PC-3 (cell line): Measurements from ENCODE around the gene EAF2. TPM values are rescaled to one million over a fixed set of nuclear protein-coding genes. Genes with fewer than 3 reads are reported as not detected.

Source experiments
- ATAC-seq: fragments of 200-7000 bp; cut with Tn5 transposase; 2 replicates; pipeline ENCODE4 v1.9.1; 2020; ENCODE audit warnings: mild to moderate bottlenecking, moderate library complexity
- BruUV-seq: library from RNA; stranded (reverse); fragments of 400-500 nt; replicated peaks from 2 replicates; lab custom pipeline; 2021; lab: Mats Ljungman, UMichigan
- CTCF ChIA-PET: fragments of 300-600 bp; sonication (Branson Sonifier 250); formaldehyde crosslinking; loops from one replicate; lab custom pipeline; 2022; ENCODE audit warnings: antibody characterized with exemption; lab: Charles Lee
- POLR2A ChIA-PET: fragments of 300-600 bp; sonication (Branson Sonifier 250); formaldehyde crosslinking; loops from one replicate; lab custom pipeline; 2022; ENCODE audit warnings: antibody characterized with exemption; ENCODE audit not compliant: unreplicated experiment; lab: Charles Lee
- DNase-seq: peaks from one replicate; pipeline ENCODE4 v3.0.0-alpha.2; 2015
- H2AFZ ChIP-seq: fragments of 300-600 bp; sonication (generic); 2 replicates; pipeline ENCODE4 v1.6.0; 2016; ENCODE audit warnings: antibody characterized with exemption, low read length
- H3F3A ChIP-seq: fragments of 300-600 bp; sonication (generic); one replicate; pipeline ENCODE4 v1.6.0; 2017; ENCODE audit warnings: antibody characterized with exemption, low read length, control low read depth, mild to moderate bottlenecking; ENCODE audit not compliant: unreplicated experiment
- H3K27ac ChIP-seq: fragments of 300-600 bp; sonication (generic); 2 replicates; pipeline ENCODE4 v1.5.1; 2016; ENCODE audit warnings: mild to moderate bottlenecking, low read length
- H3K27me3 ChIP-seq: fragments of 300-600 bp; sonication (generic); 2 replicates; pipeline ENCODE4 v1.6.1; 2016; ENCODE audit warnings: low read length, mixed read lengths
- H3K36me3 ChIP-seq: fragments of 300-600 bp; sonication (generic); 2 replicates; pipeline ENCODE4 v1.6.1; 2016; ENCODE audit warnings: low read depth, mixed run types, low read length, mixed read lengths
- H3K4me1 ChIP-seq: fragments of 300-600 bp; sonication (generic); 2 replicates; pipeline ENCODE4 v1.5.1; 2016; ENCODE audit warnings: low read length; ENCODE audit not compliant: insufficient read depth
- H3K4me2 ChIP-seq: fragments of 300-600 bp; sonication (generic); 2 replicates; pipeline ENCODE4 v1.6.0; 2016; ENCODE audit warnings: low read length
- H3K4me3 ChIP-seq: fragments of 300-600 bp; sonication (generic); 2 replicates; pipeline ENCODE4 v1.5.1; 2016; ENCODE audit warnings: mild to moderate bottlenecking, low read length, mixed read lengths
- H3K79me2 ChIP-seq: fragments of 300-600 bp; sonication (generic); 2 replicates; pipeline ENCODE4 v1.6.1; 2017; ENCODE audit warnings: low read length, mixed read lengths
- H3K9ac ChIP-seq: fragments of 300-600 bp; sonication (generic); 2 replicates; pipeline ENCODE4 v1.6.0; 2016; ENCODE audit warnings: mild to moderate bottlenecking, low read length
- H3K9me2 ChIP-seq: fragments of 300-600 bp; sonication (generic); replicated peaks from 2 replicates; pipeline ENCODE4 v1.6.1; 2016; ENCODE audit warnings: mixed run types, low read length, mixed read lengths
- H3K9me3 ChIP-seq: fragments of 300-600 bp; sonication (generic); 2 replicates; pipeline ENCODE4 v1.6.1; 2016; ENCODE audit warnings: low read length, mixed read lengths
- H4K20me1 ChIP-seq: fragments of 300-600 bp; sonication (generic); 2 replicates; pipeline ENCODE4 v1.6.1; 2016; ENCODE audit warnings: low read length, mixed read lengths
- CTCF ChIP-seq: fragments of 300-600 bp; sonication (generic); conservative IDR thresholded peaks from 2 replicates; pipeline ENCODE4 v1.5.1; 2017; ENCODE audit warnings: antibody characterized with exemption, low read depth, mild to moderate bottlenecking, low read length
- EZH2 ChIP-seq: fragments of 300-600 bp; sonication (generic); IDR thresholded peaks from one replicate; pipeline ENCODE4 v1.6.1; 2017; ENCODE audit warnings: antibody characterized with exemption, mild to moderate bottlenecking, low read length; ENCODE audit not compliant: unreplicated experiment
- EZH2phosphoT487 ChIP-seq: fragments of 300-600 bp; sonication (generic); IDR thresholded peaks from 2 replicates; pipeline ENCODE4 v1.6.1; 2018; ENCODE audit warnings: mild to moderate bottlenecking, antibody characterized with exemption, low read length, borderline replicate concordance
- intact Hi-C: fragments of 100-400 bp; cut with micrococcal nuclease; formaldehyde crosslinking; loops from 2 replicates; pipeline ENCODE4 v1.9.0; 2023
- total RNA-seq: library from RNA; depleted of rRNA; stranded (reverse); fragments of >200 nt; gene quantifications from 2 replicates; pipeline ENCODE4 v1.2.3, GENCODE V29; 2014

EAF2 gene
- total RNA-seq, 1 experiment from 2014 or later = 2.8 TPM

DNA sequence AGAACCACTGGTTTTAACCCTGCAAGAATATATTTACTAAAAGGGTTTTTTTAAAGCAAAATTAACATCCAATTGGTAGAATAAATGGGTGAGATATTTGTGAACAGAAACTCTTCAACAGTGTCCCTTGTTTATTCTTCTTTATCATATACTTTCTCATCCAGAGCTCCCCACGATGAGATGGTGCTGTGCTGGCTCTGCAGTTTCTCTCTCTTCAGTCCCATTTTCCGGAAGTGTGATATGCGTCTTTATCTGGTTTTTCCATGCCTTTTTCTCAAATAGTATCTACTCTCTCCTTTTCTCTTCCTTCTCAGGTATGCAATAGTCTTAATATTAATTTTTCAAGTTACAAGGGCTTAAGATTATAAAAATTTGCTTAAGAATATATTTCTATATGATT lies 1.5 kb downstream of the EAF2 start:
- ChIA-PET CTCF (no interaction called here), POLR2A (no interaction called here)
- Histone ChIP-seq H3K79me2 (peaks cover 24% of the 10 kb centered on the region), H3K9me3 (no peaks in the 10 kb centered on the region), H2AFZ (no peak overlapping the region), H3K9ac (no peak overlapping the region), H3K4me1 (peaks cover 16% of the 10 kb centered on the region), H3K27me3 (no peaks in the 10 kb centered on the region), H3K9me2 (no peaks in the 10 kb centered on the region), H4K20me1 (no peaks in the 10 kb centered on the region), H3F3A (no peaks in the 10 kb centered on the region), H3K4me3 (peak overlapping the region; percentile 81; the same call in 1 of the 2 replicates), H3K36me3 (peaks cover 6% of the 10 kb centered on the region; the same call in 1 of the 2 replicates), H3K4me2 (peak overlapping the region; percentile 95; the same call in 1 of the 2 replicates), H3K27ac (no peak overlapping the region)
- intact Hi-C loops = loop anchor here (10.0 kb wide), 1 partner anchor 292 kb away; the partner anchor contains the start of gene POLQ
- BruUV-seq = no TSS peak
- DNase-seq (no peak), ATAC-seq (no peak)
- TF ChIP-seq CTCF (no peak), EZH2phosphoT487 (no peak), EZH2 (no peak)

GRCh38 chr3:121839962-121840361 lies 5.0 kb downstream of the EAF2 start:
- no peaks in the 10 kb centered on the region for H3K36me3 ChIP-seq
- ATAC-seq = no peak
- no peak overlapping the region for H3K27ac ChIP-seq
- no peaks in the 10 kb centered on the region for H4K20me1 ChIP-seq
- no peaks in the 10 kb centered on the region for H3K27me3 ChIP-seq
- no peaks in the 10 kb centered on the region for H3K9me2 ChIP-seq
- H2AFZ ChIP-seq = no peak overlapping the region
- ChIA-PET POLR2A (no interaction called here), CTCF (no interaction called here)
- DNase-seq = no peak
- no peak overlapping the region for H3K4me3 ChIP-seq
- peaks cover 7% of the 10 kb centered on the region for H3K4me1 ChIP-seq
- H3K79me2 ChIP-seq = no peaks in the 10 kb centered on the region
- H3F3A ChIP-seq = no peaks in the 10 kb centered on the region
- BruUV-seq = no TSS peak
- no peak overlapping the region for H3K9ac ChIP-seq
- no peak overlapping the region for H3K4me2 ChIP-seq
- no peak for TF ChIP-seq EZH2phosphoT487
- no peak for TF ChIP-seq CTCF
- no peak for TF ChIP-seq EZH2
- intact Hi-C loops = loop anchor here (10.0 kb wide), 1 partner anchor 295 kb away; the partner anchor contains the start of gene POLQ
- H3K9me3 ChIP-seq = no peaks in the 10 kb centered on the region

DNA sequence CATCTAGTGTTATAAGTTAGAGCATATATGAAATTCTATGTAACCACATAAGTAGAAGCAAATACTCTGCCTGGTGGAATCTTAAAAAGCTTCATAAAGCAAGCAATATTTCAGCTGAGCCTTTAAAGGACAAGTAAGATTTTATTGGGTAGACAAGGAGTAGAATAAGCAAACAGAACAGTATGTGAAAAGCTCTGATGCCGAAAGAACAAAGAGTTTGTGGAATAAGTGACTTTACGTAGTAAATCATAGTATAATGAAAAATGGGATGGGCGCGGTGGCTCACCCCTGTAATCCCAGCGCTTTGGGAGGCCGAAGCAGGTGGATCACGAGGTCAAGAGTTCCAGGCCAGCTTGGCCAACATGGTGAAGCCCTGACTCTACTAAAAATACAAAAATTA lies 9.9 kb downstream of the EAF2 start:
- POLR2A ChIA-PET = interaction anchor here (0.5 kb wide), 1 partner anchor 17 kb away, joined by 4 read pairs; no protein-coding TSS in a partner anchor

More for the DNA sequence above, 9.9 kb downstream of the EAF2 start:
- no peaks in the 10 kb centered on the region for H3K79me2 ChIP-seq
- H4K20me1 ChIP-seq = no peaks in the 10 kb centered on the region
- H3K4me1 ChIP-seq = no peaks in the 10 kb centered on the region
- no TSS peak for BruUV-seq
- H3K27ac ChIP-seq = no peak overlapping the region
- H3K27me3 ChIP-seq = no peaks in the 10 kb centered on the region
- no peak overlapping the region for H2AFZ ChIP-seq
- H3K4me3 ChIP-seq = no peak overlapping the region
- H3F3A ChIP-seq = no peaks in the 10 kb centered on the region
- no peak overlapping the region for H3K4me2 ChIP-seq
- TF ChIP-seq CTCF (no peak), EZH2phosphoT487 (no peak), EZH2 (no peak)
- CTCF ChIA-PET = no interaction called here
- H3K36me3 ChIP-seq = no peaks in the 10 kb centered on the region
- intact Hi-C loops = no loop called here
- ATAC-seq (no peak), DNase-seq (no peak)
- no peak overlapping the region for H3K9ac ChIP-seq
- no peaks in the 10 kb centered on the region for H3K9me2 ChIP-seq
- no peaks in the 10 kb centered on the region for H3K9me3 ChIP-seq
